ENCODE results near the gene COL4A2.

DNA sequence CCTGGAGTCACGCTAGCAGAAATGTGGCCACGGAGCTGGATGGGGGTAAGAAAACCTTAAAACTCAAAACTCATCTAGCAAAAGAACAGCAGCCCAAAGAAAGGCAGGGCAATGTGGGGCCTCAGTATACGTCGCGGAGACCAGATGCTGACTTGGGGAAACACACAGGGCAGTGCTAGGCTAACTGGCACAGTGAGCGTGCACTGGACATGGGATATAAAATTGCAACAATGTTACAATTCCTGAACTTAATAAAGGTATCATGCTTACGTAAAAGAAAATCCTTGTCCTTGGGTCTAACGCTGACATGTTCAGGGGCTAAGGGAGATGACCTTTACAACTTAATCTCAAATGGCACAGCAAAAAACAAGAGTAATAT, 40.7 kb upstream of the COL4A2 start:
- TF ChIP-seq, protein P1, sequence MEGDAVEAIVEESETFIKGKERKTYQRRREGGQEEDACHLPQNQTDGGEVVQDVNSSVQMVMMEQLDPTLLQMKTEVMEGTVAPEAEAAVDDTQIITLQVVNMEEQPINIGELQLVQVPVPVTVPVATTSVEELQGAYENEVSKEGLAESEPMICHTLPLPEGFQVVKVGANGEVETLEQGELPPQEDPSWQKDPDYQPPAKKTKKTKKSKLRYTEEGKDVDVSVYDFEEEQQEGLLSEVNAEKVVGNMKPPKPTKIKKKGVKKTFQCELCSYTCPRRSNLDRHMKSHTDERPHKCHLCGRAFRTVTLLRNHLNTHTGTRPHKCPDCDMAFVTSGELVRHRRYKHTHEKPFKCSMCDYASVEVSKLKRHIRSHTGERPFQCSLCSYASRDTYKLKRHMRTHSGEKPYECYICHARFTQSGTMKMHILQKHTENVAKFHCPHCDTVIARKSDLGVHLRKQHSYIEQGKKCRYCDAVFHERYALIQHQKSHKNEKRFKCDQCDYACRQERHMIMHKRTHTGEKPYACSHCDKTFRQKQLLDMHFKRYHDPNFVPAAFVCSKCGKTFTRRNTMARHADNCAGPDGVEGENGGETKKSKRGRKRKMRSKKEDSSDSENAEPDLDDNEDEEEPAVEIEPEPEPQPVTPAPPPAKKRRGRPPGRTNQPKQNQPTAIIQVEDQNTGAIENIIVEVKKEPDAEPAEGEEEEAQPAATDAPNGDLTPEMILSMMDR (IDR thresholded peaks at IDR 0.05): no peak
- TF ChIP-seq POLR2A (IDR thresholded peaks at IDR 0.05): no peak
